Dermis microvascular lymphatic vessel endothelial cell (primary cell): Measurements from ENCODE around the gene DARS2. TPM values are rescaled to one million over a fixed set of nuclear protein-coding genes. Genes with fewer than 3 reads are reported as not detected.

Experiments
- DNase-seq, 2 donors: peaks; one replicate each; pipeline versions ENCODE4 v3.0.0 to v3.0.0-alpha.2; 2010; ENCODE audit warnings: low read depth in 2 of 2
- total RNA-seq: library from RNA; depleted of rRNA; stranded (reverse); fragments of >200 nt; gene quantifications from 2 replicates; pipeline ENCODE4 v1.2.1, GENCODE V29; 2014

The DARS2 gene
- total RNA-seq, 1 donor from 2014 or later = 17.3 TPM

- no peak for DNase-seq
Observed at GRCh38 chr1:173886746-173887611, 62.5 kb downstream of the DARS2 start.

- DNase-seq = no peak
Observed at GRCh38 chr1:173887627-173888026, 63.2 kb downstream of the DARS2 start.

DNA sequence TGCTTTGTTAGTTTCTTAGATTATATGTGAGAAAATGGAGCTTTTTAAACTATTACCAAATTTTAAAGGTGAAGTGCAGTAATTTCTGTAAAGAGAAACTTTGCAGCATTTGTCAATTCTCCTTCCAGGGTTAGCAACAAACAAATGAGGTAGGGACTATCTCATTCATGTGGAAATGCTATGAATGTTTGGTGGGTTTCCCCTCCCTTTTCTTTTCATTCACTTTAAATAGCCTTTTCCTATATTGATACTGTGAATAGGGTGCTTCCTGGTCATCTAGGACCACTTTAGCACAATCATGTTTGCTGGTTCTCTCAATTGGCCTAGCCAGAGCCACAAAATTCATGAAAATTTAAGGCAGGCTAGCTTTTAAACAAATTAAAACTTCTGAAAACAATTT, 64.3 kb downstream of the DARS2 start:
- DNase-seq = no peak

GRCh38 chr1:173889885-173890284, 65.4 kb downstream of the DARS2 start:
- no peak for DNase-seq

DNA sequence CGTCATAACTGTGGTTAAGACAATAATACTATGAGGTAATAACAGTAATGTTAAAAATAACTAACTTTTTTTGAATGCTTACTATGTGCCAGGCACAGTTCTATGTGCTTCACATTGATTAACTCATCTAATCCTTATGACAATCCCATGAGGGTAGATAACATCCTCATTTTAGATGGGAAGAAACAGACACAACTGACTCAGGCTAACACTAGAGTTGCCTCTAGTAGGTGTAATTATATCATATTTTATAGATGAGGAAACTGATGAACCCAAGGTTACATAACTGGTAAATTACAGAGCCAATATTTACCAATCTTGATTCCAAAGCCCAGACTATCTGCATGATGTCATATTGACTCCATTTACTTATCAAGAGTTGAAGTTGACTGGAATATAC, 69.1 kb downstream of the DARS2 start:
- no peak for DNase-seq

DNA sequence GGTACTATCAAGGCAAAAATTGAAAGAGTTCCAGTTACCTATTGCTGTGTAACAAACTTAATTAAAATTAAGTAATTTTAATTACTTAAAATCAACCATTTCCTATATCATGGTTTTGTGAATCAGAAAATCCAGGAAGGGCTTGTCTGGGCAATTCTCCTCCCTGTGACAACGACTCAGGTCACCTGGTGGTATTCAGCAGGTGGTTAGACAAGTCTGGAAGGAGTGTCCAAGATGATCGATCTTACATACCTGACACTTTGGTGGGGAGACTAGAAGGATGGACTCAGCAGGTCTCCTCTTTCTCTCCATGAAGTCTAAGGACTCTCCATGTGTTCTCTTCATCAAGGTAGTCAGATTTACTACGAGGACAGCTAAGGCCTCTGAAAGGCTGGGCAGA, 69.7 kb downstream of the DARS2 start:
- no peak for DNase-seq

GRCh38 chr1:173900427-173900826, 76.0 kb downstream of the DARS2 start:
- no peak for DNase-seq

- DNase-seq = no peak
Observed at GRCh38 chr1:173900992-173901391, 76.5 kb downstream of the DARS2 start.

- no peak for DNase-seq
Observed at GRCh38 chr1:173903827-173904531, 79.5 kb downstream of the DARS2 start.

Other genes starting within 250 kb of the DARS2 start
- gene SLC9C2, start 221.6 kb upstream of the DARS2 start, total RNA-seq = not detected in 2 replicates
- not detected in 2 replicates for gene TEX50, start 189.3 kb upstream of the DARS2 start, total RNA-seq
- 0.13 TPM in 1 of 2 replicates, not detected in the other for gene ANKRD45, start 154.8 kb upstream of the DARS2 start, total RNA-seq
- 27.7 and 34.5 TPM in 2 replicates for gene KLHL20, start 109.7 kb upstream of the DARS2 start, total RNA-seq
- gene CENPL, start 210 bp downstream of the DARS2 start, total RNA-seq = 7.2 and 15.0 TPM in 2 replicates
- 261 and 307 TPM in 2 replicates for gene GAS5, start 43.3 kb downstream of the DARS2 start, total RNA-seq
- gene ZBTB37, start 43.7 kb downstream of the DARS2 start, total RNA-seq = 2.1 and 3.2 TPM in 2 replicates
- 0.13 TPM in 1 of 2 replicates, not detected in the other for gene SERPINC1, start 92.7 kb downstream of the DARS2 start, total RNA-seq
- gene RC3H1, start 197.7 kb downstream of the DARS2 start, total RNA-seq = 10.3 and 14.3 TPM in 2 replicates